ENCODE results near the gene MAP3K10.
"Not testable (repeated sequence)": the region's sequence is repeated elsewhere in the genome, so short reads cannot be mapped to it uniquely, and the experiment has no call there.

DNA sequence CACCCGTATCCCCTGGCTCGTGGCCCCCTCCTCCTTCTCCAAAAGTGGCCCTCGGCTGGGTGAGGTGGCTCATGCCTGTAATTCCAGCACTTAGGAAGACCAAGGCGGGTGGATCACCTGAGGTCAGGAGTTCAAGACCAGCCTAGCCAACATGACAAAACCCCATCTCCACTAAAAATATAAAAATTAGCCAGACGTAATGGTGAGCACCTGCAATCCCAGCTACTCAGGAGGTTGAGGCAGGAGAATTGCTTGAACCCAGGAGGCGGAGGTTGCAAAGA lies 45.5 kb upstream of the MAP3K10 start:
- TF ChIP-seq CTCF (IDR thresholded peaks at IDR 0.05); EZH2 (IDR thresholded peaks at IDR 0.05; ENCODE audit: borderline replicate concordance, insufficient read depth, low read depth, low read length, poor library complexity, severe bottlenecking): not testable (repeated sequence)
